Gastrocnemius medialis (tissue), 4 donors: ENCODE data around the gene ZRANB3.

ENCODE experiments used
- CTCF ChIP-seq, 5 experiments: fragments of 450-650 bp in 3 of 5; fragments of 200-600 bp in 2 of 5; sonication (generic) in 2 of 5; IDR thresholded peaks in 4 of 5; conservative IDR thresholded peaks in 1 of 5; 1 replicate in 4 of 5; 2 replicates in 1 of 5; pipeline ENCODE4 v1.5.1; 2016 to 2019; ENCODE audit warnings: antibody characterized with exemption in 5 of 5, mild to moderate bottlenecking in 3 of 5, moderate library complexity in 3 of 5
- POLR2A ChIP-seq, 2 donors: fragments of 450-650 bp; IDR thresholded peaks; one replicate each; pipeline ENCODE4 v1.6.1; 2017; ENCODE audit warnings: antibody characterized with exemption in 2 of 2, mild to moderate bottlenecking in 2 of 2, moderate library complexity in 2 of 2

- TF ChIP-seq POLR2A (IDR thresholded peaks at IDR 0.05) (no peak), CTCF (IDR thresholded peaks at IDR 0.05 in 4 of 5, conservative IDR thresholded peaks at IDR 0.05 in 1 of 5) (no peak)
These were observed 405.1 kb downstream of the ZRANB3 start for GRCh38 chr2:135125940-135126339.
